ENCODE data around the gene TEKT1.

The TEKT1 gene

DNA sequence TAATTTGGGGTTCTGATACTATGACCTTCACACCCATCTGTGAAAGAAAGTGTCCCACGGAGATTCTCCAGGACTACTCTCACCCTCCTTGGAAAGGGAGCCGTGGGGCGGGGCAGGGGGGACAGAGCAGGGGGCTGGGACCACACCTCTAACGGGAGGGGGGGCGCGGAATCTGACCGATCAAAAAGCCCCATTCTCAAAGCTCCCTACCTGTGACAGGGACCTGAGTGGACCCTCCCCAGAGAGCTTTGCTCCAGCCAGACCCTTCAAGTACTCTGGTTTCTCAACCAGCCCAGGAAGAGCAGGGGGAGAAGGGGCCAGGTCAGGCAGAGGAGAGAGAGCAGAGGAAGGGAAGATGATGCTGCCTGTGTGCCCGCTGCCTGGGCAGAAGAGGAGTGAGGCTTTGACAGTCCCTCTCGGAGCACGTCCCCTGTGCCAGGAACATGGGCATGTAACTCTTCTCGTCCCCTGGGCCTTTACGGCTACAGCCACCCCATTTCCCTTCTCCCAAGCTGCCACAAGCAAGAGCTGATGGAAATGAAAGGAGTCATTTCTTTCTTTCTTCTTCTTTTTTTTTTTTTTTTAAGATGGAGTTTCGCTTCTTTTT lies 75.0 kb downstream of the TEKT1 start:
- peak; percentile 8 for DNase-seq

DNA sequence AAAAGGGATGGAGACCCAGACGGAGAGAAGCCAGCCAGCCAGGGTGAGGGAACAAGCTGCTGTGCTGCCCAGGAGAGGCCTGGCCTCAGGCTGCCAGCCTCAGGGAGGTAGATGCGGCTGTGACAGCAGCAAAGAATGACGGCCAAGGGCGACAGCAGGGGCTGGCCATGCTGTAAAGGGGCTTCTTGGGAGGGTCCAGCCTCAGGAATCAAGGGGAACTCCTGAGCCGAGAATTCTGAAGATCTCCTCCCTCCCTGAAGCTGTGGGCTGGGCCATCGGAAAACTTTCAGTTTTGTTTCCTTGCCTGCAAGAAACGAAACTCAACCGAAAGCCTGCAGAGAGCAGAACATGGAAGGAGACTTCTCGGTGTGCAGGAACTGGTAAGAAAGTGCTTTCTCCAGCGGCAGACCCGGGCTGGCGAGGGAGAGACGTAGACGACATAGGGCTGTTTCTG lies 75.8 kb downstream of the TEKT1 start, which contains the start of gene XAF1:
TSS of gene XAF1 (plus strand) at position 316 of the 454 bp plus-strand sequence. CDS start at position 349, 33 bp downstream.
- DNase-seq = peak; percentile 23

DNA sequence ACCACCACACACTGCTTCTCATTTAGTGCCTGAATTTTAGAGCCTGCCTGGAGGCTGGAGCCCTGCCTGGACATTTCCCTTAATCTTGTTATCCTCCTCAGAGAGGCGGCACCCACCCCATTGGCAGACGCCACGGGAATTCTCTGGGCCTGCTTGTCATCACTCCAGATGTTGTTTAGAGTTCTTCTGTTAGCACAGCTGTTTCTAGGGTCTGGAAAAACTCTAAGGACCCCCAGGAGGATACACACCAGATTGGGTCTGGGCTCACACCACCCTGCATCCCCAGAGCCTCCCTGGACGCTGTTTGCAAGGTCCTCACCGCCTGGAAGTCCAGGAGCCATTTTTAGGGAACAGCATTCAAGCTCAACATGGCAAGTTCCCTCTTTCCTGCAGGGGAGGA lies 76.2 kb downstream of the TEKT1 start:
- DNase-seq = no peak

DNA sequence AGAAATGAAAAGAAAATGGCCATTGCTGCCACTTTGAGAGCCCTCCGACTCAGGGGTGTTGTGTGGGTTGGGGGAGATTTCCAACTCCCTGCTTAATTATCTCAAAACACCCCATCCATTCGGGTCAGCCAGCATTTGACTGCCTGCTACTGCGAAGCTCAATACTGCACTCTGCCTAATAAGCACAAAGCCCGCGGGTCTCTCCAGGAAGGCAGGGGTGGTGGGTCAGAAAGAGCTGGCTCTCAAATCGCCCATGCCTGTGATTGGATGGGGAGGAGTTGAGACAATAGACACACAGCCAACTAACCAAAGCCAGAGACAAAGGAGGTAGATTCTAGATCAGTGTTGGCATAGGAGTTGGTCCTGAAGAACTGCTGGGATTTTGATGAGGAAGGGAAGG lies 78.0 kb downstream of the TEKT1 start:
- DNase-seq = no peak

DNA sequence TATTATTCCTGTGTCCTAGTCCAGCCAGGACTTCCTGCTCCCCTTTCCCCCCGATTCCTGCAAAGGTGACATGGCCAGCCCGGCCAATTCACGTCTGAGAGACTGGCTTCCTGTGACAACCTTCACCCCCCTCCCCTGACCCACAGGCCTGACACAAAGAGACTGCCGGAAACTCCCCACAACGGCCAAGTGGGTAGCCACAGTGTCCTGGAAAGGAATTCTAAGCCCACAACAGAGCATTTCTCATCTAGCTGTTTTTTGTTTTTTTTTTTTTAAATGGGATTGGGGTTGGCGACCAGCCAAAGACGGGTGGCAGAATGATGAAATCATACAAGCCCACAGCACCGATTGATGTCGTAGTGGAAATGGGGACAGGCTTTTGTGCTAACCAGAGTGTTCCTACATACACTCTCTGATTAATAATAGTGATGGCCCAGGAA lies 78.5 kb downstream of the TEKT1 start:
- DNase-seq = peak; percentile 34

DNA sequence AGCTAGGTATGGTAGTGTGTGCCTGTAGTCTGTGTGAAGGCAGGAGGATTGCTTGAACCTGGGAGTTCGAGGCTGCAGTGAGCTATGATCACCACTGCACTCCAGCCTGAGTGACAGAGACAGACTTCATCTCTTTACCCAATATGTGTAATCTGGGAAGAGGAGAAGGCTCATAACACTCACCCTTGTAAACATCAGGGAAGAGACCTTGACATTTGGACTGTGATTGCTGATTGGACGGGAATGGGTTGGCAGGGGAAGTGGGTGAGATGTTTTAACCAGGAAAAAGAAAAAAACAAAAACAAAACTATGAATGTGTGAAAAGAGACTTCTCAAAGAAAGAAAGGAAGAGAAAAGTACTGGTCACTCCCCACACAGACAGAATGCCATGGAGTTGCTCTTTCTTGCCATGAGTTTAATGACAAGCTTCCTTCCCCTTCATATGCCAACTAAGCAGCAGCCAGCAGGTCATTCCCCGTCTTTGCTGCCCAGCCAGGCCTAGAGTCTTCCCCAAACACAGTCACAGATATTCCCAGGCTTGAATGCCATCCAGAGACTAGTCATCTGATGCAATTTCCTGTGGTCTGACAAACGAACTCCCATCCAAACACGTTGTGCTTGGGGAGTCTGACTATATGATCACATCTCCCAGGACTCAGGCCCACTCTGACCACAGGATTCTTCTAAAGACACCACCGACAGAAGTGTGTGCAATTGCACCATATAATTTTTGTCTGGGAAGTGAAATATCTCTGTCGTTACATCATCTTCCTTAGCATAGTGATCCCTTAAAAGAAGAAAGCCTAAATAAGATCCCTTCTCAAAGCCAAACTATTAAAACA lies 79.2 kb downstream of the TEKT1 start:
- no peak for DNase-seq

DNA sequence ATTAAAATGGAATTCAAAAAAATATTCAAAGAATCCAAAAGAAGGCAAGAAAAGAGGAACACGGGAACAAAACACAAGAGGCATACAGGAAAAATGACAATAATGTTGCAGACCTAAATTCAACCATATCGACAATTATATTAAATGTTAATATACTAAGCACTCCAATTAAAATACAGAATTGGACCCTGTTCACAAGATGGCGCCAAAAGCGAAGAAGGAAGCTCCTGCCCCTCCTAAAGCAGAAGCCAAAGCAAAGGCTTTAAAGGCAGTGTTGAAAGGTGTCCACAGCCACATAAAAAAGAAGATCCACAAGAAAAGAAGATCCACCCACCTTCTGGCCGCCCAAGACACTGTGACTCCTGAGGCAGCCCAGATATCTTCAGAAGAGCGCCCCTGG lies 82.0 kb downstream of the TEKT1 start:
- DNase-seq = no peak

DNA sequence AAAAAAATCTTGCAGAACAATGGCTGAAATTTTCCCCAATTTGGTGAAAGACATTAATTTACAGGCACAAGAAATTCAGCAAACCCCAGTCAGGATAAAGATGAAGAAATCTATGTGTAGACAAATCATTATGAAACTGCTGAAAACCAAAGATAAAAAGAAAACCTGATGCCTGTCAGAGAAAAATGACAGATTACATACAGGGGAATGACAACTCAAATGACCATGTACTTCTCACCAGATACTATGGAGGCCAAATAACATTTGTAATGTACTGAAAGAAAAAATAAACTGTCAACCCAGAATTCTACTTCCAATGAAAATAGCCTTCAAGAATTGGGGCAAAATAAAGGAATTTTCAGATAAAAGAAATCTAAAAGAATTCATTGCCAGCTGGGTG lies 82.9 kb downstream of the TEKT1 start:
- DNase-seq = no peak

Measured in stimulated activated CD4-positive, alpha-beta T cell treated with anti-CD3 and anti-CD28 coated beads, Interleukin-4, amount 100 ng/mL, for 1 hour (primary cell).